Cerebellar nuclear complex (tissue), 1 donor: ENCODE results near the gene CD58.
"Not testable (repeated sequence)": the region's sequence is repeated elsewhere in the genome, so short reads cannot be mapped to it uniquely, and the experiment has no call there.

Experiments
- DNase-seq, 2 experiments: peaks; one replicate each; lab custom pipeline; 2025; lab: John Stamatoyannopoulos, UW

The CD58 gene

GRCh38 chr1:116569776-116570357 is 959 bp downstream of the CD58 start:
- no peak for DNase-seq

GRCh38 chr1:116569381-116569670 is 1.5 kb downstream of the CD58 start:
- no peak for DNase-seq

- no peak for DNase-seq
Measured at GRCh38 chr1:116568662-116569380, 2.0 kb downstream of the CD58 start.

GRCh38 chr1:116567790-116568661 is 2.8 kb downstream of the CD58 start:
- no peak for DNase-seq

- no peak for DNase-seq
Measured at GRCh38 chr1:116565222-116565621, 5.6 kb downstream of the CD58 start.

GRCh38 chr1:116564426-116564825 is 6.4 kb downstream of the CD58 start:
- DNase-seq, result no peak

GRCh38 chr1:116562465-116562864 is 8.4 kb downstream of the CD58 start:
- not testable (repeated sequence) for DNase-seq

- DNase-seq, result no peak
Measured at GRCh38 chr1:116561563-116561962, 9.3 kb downstream of the CD58 start.

GRCh38 chr1:116560704-116561490 is 9.9 kb downstream of the CD58 start:
- DNase-seq, result no peak

- no peak for DNase-seq
Measured at GRCh38 chr1:116559304-116559761, 11.5 kb downstream of the CD58 start.

GRCh38 chr1:116558571-116558970 is 12.3 kb downstream of the CD58 start:
- no peak for DNase-seq

- DNase-seq, result no peak
Measured at GRCh38 chr1:116558140-116558549, 12.7 kb downstream of the CD58 start.

GRCh38 chr1:116557323-116557878 is 13.4 kb downstream of the CD58 start:
- DNase-seq, result no peak

- no peak for DNase-seq
Measured at GRCh38 chr1:116556289-116557006, 14.4 kb downstream of the CD58 start.

GRCh38 chr1:116554924-116555323 is 15.9 kb downstream of the CD58 start:
- DNase-seq, result no peak

GRCh38 chr1:116553386-116554115 is 17.3 kb downstream of the CD58 start:
- DNase-seq, result no peak

- DNase-seq, result no peak
Measured at GRCh38 chr1:116546354-116546977, 24.4 kb downstream of the CD58 start.

- DNase-seq, result no peak
Measured at GRCh38 chr1:116545359-116545705, 25.5 kb downstream of the CD58 start.

GRCh38 chr1:116544588-116545358 is 26.1 kb downstream of the CD58 start:
- no peak for DNase-seq
